ENCODE data around the gene BCL2L2. TPM values are rescaled to one million over a fixed set of nuclear protein-coding genes. Genes with fewer than 3 reads are reported as not detected.
A peak's percentile ranks its signal among the peaks of the same experiment; 100 is the strongest.

Gene BCL2L2
- total RNA-seq, 1 experiment from 2014 or later, result 21.3 TPM

- Mint-ChIP-seq H3K4me3 (ENCODE audit: low read depth, unreplicated experiment) (peak overlapping the region; percentile 89), H3K9me3 (ENCODE audit: low read depth, unreplicated experiment) (no peaks in the 10 kb centered on the region), H3K27me3 (ENCODE audit: unreplicated experiment) (no peaks in the 10 kb centered on the region), H3K4me1 (ENCODE audit: low read depth, unreplicated experiment) (peaks cover 25% of the 10 kb centered on the region), H3K27ac (ENCODE audit: unreplicated experiment) (peak overlapping the region; percentile 64), H3K36me3 (ENCODE audit: insufficient read depth, unreplicated experiment) (peaks cover 42% of the 10 kb centered on the region)
- TF ChIP-seq CTCF (IDR thresholded peaks at IDR 0.05; ENCODE audit: unreplicated experiment), result peak; percentile 59
- intact Hi-C loops (cut with micrococcal nuclease; ENCODE audit: unreplicated experiment), result no loop called here
- no TSS peak for BruUV-seq (replicated peaks)
- peak; percentile 98 for DNase-seq
- CTCF ChIA-PET, result interaction anchor here (1.0 to 2.7 kb wide), 7 partner anchors 11 to 240 kb away, joined by 3 to 8 read pairs (median 5); partner anchors contain the start of genes HOMEZ and PABPN1
These were observed 5.2 kb upstream of the BCL2L2 start for GRCh38 chr14:23301288-23301968.

- Mint-ChIP-seq H3K4me1 (ENCODE audit: low read depth, unreplicated experiment) (peaks cover 25% of the 10 kb centered on the region), H3K9me3 (ENCODE audit: low read depth, unreplicated experiment) (no peaks in the 10 kb centered on the region), H3K27me3 (ENCODE audit: unreplicated experiment) (no peaks in the 10 kb centered on the region), H3K27ac (ENCODE audit: unreplicated experiment) (peak overlapping the region; percentile 64), H3K4me3 (ENCODE audit: low read depth, unreplicated experiment) (peak overlapping the region; percentile 89), H3K36me3 (ENCODE audit: insufficient read depth, unreplicated experiment) (peaks cover 47% of the 10 kb centered on the region)
- BruUV-seq (replicated peaks), result no TSS peak
- intact Hi-C loops (cut with micrococcal nuclease; ENCODE audit: unreplicated experiment), result no loop called here
- no peak for DNase-seq
- no peak for TF ChIP-seq CTCF (IDR thresholded peaks at IDR 0.05; ENCODE audit: unreplicated experiment)
- CTCF ChIA-PET, result interaction anchor here (0.9 to 2.2 kb wide), 5 partner anchors 16 to 233 kb away, joined by 3 to 5 read pairs (median 4); partner anchors contain the start of gene HOMEZ
These were observed 4.7 kb upstream of the BCL2L2 start for GRCh38 chr14:23301969-23302289.

- Mint-ChIP-seq H3K27me3 (ENCODE audit: unreplicated experiment) (no peaks in the 10 kb centered on the region), H3K36me3 (ENCODE audit: insufficient read depth, unreplicated experiment) (peaks cover 53% of the 10 kb centered on the region), H3K4me3 (ENCODE audit: low read depth, unreplicated experiment) (peak within 1 kb of the TSS; percentile 89), H3K9me3 (ENCODE audit: low read depth, unreplicated experiment) (no peaks in the 10 kb centered on the region), H3K4me1 (ENCODE audit: low read depth, unreplicated experiment) (peaks cover 31% of the 10 kb centered on the region), H3K27ac (ENCODE audit: unreplicated experiment) (peak within 1 kb of the TSS; percentile 64)
- intact Hi-C loops (cut with micrococcal nuclease; ENCODE audit: unreplicated experiment), result no loop called here
- CTCF ChIA-PET, result interaction anchor here (0.9 to 2.2 kb wide), 3 partner anchors 17 to 234 kb away, joined by 3 to 5 read pairs (median 4); partner anchors contain the start of gene HOMEZ
- no TSS peak for BruUV-seq (replicated peaks)
- peak; percentile 69 for DNase-seq
- no peak for TF ChIP-seq CTCF (IDR thresholded peaks at IDR 0.05; ENCODE audit: unreplicated experiment)
These were observed 4.1 kb upstream of the BCL2L2 start, which contains the start of gene PPP1R3E for GRCh38 chr14:23302290-23303225. Gene PPP1R3E, minus strand, starts transcription at chr14:23302859. Its CDS starts 283 bp downstream, at chr14:23302576.

- CTCF ChIA-PET, result interaction anchor here (0.6 to 2.8 kb wide), 3 partner anchors 14 to 275 kb away, joined by 3 to 12 read pairs (median 5); partner anchors contain the start of gene PABPN1
- Mint-ChIP-seq H3K4me1 (ENCODE audit: low read depth, unreplicated experiment) (peaks cover 23% of the 10 kb centered on the region), H3K4me3 (ENCODE audit: low read depth, unreplicated experiment) (peak overlapping the region; percentile 91), H3K9me3 (ENCODE audit: low read depth, unreplicated experiment) (no peaks in the 10 kb centered on the region), H3K27ac (ENCODE audit: unreplicated experiment) (peak overlapping the region; percentile 85), H3K36me3 (ENCODE audit: insufficient read depth, unreplicated experiment) (peaks cover 43% of the 10 kb centered on the region), H3K27me3 (ENCODE audit: unreplicated experiment) (no peaks in the 10 kb centered on the region)
- no TSS peak for BruUV-seq (replicated peaks)
- DNase-seq, result no peak
- TF ChIP-seq CTCF (IDR thresholded peaks at IDR 0.05; ENCODE audit: unreplicated experiment), result no peak
- intact Hi-C loops (cut with micrococcal nuclease; ENCODE audit: unreplicated experiment), result no loop called here
These were observed 505 bp downstream of the BCL2L2 start for GRCh38 chr14:23307146-23307530.
